GM12892 (cell line): ENCODE measurements around the gene NUDT3.

Source experiments
- POLR2AphosphoS5 ChIP-seq: IDR thresholded peaks from 2 replicates; pipeline ENCODE4 v1.6.1; 2011; ENCODE audit warnings: low read depth, low read length, control low read depth
- TAF1 ChIP-seq: IDR thresholded peaks from 2 replicates; pipeline ENCODE4 v1.6.1; 2011; ENCODE audit warnings: low read depth, mild to moderate bottlenecking, control low read depth, low read length, borderline replicate concordance

- TF ChIP-seq TAF1 (no peak), POLR2AphosphoS5 (no peak)
Observed at GRCh38 chr6:34374069-34374468, 18.4 kb downstream of the NUDT3 start.
